ENCODE measurements around the gene OR2AK2. TPM values are rescaled to one million over a fixed set of nuclear protein-coding genes. Genes with fewer than 3 reads are reported as not detected.
A peak's percentile ranks its signal among the peaks of the same experiment; 100 is the strongest.
"Not testable (repeated sequence)": the region's sequence is repeated elsewhere in the genome, so short reads cannot be mapped to it uniquely, and the experiment has no call there.

Gene OR2AK2
- total RNA-seq, 1 donor from 2014 or later = not detected

DNA sequence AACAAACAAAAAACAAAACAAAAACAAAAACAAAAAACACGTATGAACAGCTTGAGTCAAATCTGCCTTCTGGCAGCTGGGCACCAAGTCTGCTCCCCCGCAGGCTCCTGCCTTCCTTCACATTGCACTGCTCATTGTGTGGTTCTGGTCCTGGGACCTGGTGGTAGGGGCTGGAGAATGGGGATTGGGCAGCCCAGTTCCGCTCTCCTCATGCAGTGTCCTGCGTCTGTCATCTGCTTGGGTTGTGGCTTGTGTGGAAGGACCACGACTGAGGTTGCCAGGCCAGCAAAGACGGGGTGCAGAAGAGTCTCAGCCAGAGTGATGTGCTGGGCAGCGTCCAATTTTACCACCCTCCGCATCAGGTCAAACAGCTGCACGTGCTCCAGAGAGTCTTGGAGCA is 29.3 kb upstream of the OR2AK2 start:
- Mint-ChIP-seq H3K4me3 (no peak overlapping the region), H3K4me1 (ENCODE audit: unreplicated experiment) (no peaks in the 10 kb centered on the region), H3K27me3 (no peaks in the 10 kb centered on the region), H3K36me3 (no peaks in the 10 kb centered on the region), H3K27ac (no peak overlapping the region), H3K9me3 (no peaks in the 10 kb centered on the region)
- DNase-seq (ENCODE audit: extremely low spot score, unreplicated experiment) = no peak
- TF ChIP-seq, protein P1, sequence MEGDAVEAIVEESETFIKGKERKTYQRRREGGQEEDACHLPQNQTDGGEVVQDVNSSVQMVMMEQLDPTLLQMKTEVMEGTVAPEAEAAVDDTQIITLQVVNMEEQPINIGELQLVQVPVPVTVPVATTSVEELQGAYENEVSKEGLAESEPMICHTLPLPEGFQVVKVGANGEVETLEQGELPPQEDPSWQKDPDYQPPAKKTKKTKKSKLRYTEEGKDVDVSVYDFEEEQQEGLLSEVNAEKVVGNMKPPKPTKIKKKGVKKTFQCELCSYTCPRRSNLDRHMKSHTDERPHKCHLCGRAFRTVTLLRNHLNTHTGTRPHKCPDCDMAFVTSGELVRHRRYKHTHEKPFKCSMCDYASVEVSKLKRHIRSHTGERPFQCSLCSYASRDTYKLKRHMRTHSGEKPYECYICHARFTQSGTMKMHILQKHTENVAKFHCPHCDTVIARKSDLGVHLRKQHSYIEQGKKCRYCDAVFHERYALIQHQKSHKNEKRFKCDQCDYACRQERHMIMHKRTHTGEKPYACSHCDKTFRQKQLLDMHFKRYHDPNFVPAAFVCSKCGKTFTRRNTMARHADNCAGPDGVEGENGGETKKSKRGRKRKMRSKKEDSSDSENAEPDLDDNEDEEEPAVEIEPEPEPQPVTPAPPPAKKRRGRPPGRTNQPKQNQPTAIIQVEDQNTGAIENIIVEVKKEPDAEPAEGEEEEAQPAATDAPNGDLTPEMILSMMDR (conservative IDR thresholded peaks at IDR 0.05) = no peak

DNA sequence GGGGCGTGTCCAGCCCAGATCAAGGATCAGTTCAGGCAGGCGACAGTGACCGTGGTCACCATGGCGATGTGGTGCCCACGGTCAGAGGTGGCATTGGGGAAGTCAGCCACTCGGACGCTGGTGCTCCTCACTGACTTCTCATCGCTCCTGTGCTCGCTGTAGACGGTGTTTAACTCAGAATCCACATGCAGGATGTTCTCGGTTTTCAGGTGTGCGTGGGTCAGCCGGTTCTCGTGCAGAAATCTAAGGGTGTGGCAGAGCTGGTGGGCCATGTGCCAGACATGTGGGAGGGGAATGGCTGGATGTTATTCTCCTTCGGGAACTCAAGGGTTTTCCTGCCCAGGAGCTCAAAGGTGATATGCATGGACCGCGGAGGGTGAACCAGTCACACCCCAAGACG is 28.6 kb upstream of the OR2AK2 start:
- Mint-ChIP-seq H3K36me3 (no peaks in the 10 kb centered on the region), H3K9me3 (no peaks in the 10 kb centered on the region), H3K27ac (no peak overlapping the region), H3K4me3 (no peak overlapping the region), H3K4me1 (ENCODE audit: unreplicated experiment) (no peaks in the 10 kb centered on the region), H3K27me3 (no peaks in the 10 kb centered on the region)
- TF ChIP-seq, protein P1 (conservative IDR thresholded peaks at IDR 0.05) = no peak
- no peak for DNase-seq (ENCODE audit: extremely low spot score, unreplicated experiment)

DNA sequence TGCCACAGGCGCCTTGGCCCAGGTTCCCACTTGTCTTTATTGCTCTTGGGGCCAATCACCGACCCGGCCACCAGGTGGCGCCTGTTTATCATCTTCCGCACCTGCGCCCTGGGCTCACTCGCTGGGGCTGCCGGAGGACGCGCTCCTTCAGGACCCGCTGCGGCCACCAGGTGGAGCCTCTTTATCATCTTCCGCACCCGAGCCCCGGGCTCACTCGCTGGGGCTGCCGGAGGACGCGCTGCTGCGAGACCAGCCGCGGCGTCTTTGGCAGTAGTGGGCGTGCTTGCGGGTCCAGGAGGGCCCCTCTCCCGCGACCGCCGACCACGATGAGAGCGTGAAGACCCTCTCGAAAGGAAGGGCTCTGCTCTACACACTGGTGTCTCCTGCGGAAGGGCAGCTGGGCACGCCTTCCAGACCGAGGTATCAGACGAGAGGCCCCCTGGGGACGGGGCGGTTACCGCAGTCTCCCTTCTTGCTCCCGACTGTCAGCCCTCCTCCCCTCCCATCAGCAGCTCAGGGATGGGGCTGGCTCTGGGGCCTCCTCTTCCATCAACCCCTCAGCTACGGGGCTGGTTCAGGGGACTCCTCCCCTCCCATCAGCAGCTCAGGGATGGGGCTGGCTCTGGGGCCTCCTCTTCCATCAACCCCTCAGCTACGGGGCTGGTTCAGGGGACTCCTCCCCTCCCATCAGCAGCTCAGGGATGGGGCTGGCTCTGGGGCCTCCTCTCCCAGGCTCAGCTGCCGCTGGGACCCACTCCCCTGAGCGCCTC is 27.9 kb upstream of the OR2AK2 start:
- peak; percentile 76 for DNase-seq (ENCODE audit: extremely low spot score, unreplicated experiment)
- not testable (repeated sequence) for H3K27ac Mint-ChIP-seq, H3K27me3 Mint-ChIP-seq

DNA sequence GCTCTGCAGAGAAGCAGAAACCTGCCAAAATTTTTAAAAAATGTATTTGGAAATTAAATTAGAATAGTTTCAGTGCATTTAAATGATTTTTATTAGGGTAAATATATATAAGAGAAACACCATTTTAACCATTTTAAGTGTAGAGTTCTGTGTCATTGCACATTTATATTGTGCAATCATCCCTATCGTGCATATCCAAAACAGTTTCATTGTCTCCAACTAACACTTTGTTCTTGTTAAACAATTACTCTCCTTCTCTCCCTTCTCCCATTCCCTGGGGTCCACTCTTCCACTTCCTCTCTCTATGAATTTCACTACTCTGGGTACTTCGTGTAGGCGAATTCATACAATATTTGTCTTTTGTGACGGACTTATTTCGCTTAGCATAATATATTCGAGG is 22.4 kb upstream of the OR2AK2 start:
- no peaks in the 10 kb centered on the region for H3K36me3 Mint-ChIP-seq
- TF ChIP-seq, protein P1 (conservative IDR thresholded peaks at IDR 0.05) = no peak
- H3K4me1 Mint-ChIP-seq (ENCODE audit: unreplicated experiment) = no peaks in the 10 kb centered on the region
- H3K9me3 Mint-ChIP-seq = peaks cover 9% of the 10 kb centered on the region
- no peaks in the 10 kb centered on the region for H3K27me3 Mint-ChIP-seq
- no peak overlapping the region for H3K27ac Mint-ChIP-seq
- no peak overlapping the region for H3K4me3 Mint-ChIP-seq
- DNase-seq (ENCODE audit: extremely low spot score, unreplicated experiment) = no peak

More for the DNA sequence above, 27.9 kb upstream of the OR2AK2 start:
- not testable (repeated sequence) for H3K36me3 Mint-ChIP-seq; H3K4me1 Mint-ChIP-seq (ENCODE audit: unreplicated experiment); H3K9me3 Mint-ChIP-seq
- TF ChIP-seq, protein P1 (conservative IDR thresholded peaks at IDR 0.05) = peak; percentile 82
- peak overlapping the region; percentile 77 for H3K4me3 Mint-ChIP-seq

DNA sequence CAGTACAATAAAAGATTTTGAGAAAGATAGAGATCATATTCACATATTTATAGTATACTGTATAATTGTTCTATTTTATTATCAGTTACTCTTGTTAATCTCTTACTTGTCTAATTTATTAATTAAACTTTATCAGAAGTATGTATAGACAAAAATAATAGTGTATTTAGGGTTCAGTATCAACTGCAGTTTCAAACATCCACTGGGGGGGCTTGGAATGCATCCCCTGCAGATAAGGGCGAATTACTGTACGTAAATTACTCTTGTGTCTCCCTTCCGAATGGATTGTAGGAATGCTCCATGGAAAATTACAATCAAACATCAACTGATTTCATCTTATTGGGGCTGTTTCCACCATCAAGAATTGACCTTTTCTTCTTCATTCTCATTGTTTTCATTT is 16.5 kb upstream of the OR2AK2 start, which contains the start of gene OR2L8:
Gene OR2L8 (plus strand): TSS at position 301 of the 400 bp plus-strand sequence. CDS start 0 bp downstream, at position 301.
- no peak within 1 kb of the TSS for H3K27ac Mint-ChIP-seq
- H3K4me1 Mint-ChIP-seq (ENCODE audit: unreplicated experiment) = no peaks in the 10 kb centered on the region
- H3K36me3 Mint-ChIP-seq = no peaks in the 10 kb centered on the region
- DNase-seq (ENCODE audit: extremely low spot score, unreplicated experiment) = no peak
- no peaks in the 10 kb centered on the region for H3K27me3 Mint-ChIP-seq
- TF ChIP-seq, protein P1 (conservative IDR thresholded peaks at IDR 0.05) = no peak
- no peak within 1 kb of the TSS for H3K4me3 Mint-ChIP-seq
- H3K9me3 Mint-ChIP-seq = peaks cover 15% of the 10 kb centered on the region
